ENCODE data around the gene CDK5RAP1.

CDK5RAP1 gene

DNA sequence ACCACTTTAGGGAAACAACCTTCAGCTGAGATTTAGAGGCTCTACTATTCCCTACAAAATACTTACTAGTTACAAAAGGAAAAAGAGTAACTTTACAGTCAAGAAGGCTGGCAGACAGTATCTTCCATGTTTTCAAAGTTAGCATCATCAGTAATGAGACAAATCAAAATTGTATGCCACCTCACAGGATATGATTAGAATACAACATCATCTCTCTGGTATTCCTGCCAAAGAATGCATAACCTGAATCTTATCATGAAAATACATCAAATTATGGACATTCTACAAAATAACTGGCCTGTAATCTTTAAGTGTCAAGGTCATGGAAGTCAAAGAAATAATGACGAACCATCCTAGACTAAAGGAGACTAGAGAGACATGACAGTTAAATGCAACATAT, 38.4 kb downstream of the CDK5RAP1 start:
- H3K4me3 ChIP-seq (ENCODE audit: control insufficient read depth, low read depth, low read length) = no peak overlapping the region
- TF ChIP-seq CTCF (conservative IDR thresholded peaks at IDR 0.05; ENCODE audit: control insufficient read depth, insufficient read depth, low read depth, low read length) = no peak
- no peak for DNase-seq (ENCODE audit: low read depth)

- no peak for TF ChIP-seq CTCF (conservative IDR thresholded peaks at IDR 0.05; ENCODE audit: control insufficient read depth, insufficient read depth, low read depth, low read length)
Observed at GRCh38 chr20:33359399-33360261, 41.7 kb downstream of the CDK5RAP1 start.

DNA sequence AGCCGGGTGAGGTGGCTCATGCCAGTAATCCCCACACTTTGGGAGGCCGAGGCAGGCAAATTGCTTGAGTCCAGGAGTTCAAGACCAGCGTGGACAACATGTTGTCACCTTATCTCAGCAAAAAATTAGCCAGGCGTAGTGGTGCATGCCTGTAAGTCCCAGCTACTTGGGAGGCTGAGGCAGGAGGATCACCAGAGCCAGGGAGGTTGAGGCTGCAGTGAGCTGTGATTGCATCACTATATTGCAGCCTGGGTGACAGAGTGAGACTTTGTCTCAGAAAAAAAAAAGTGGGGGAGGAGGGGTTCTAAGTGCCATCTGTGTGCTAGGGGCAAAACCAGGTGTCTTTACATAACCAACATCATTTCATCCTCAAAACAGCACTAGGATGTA, 48.3 kb downstream of the CDK5RAP1 start:
- no peak for TF ChIP-seq CTCF (conservative IDR thresholded peaks at IDR 0.05; ENCODE audit: control insufficient read depth, insufficient read depth, low read depth, low read length)
- H3K4me3 ChIP-seq (ENCODE audit: control insufficient read depth, low read depth, low read length) = no peak overlapping the region
- DNase-seq (ENCODE audit: low read depth) = no peak

More at GRCh38 chr20:33359399-33360261, 41.7 kb downstream of the CDK5RAP1 start:
- no peak for DNase-seq (ENCODE audit: low read depth)
- H3K4me3 ChIP-seq (ENCODE audit: control insufficient read depth, low read depth, low read length) = no peak overlapping the region

DNA sequence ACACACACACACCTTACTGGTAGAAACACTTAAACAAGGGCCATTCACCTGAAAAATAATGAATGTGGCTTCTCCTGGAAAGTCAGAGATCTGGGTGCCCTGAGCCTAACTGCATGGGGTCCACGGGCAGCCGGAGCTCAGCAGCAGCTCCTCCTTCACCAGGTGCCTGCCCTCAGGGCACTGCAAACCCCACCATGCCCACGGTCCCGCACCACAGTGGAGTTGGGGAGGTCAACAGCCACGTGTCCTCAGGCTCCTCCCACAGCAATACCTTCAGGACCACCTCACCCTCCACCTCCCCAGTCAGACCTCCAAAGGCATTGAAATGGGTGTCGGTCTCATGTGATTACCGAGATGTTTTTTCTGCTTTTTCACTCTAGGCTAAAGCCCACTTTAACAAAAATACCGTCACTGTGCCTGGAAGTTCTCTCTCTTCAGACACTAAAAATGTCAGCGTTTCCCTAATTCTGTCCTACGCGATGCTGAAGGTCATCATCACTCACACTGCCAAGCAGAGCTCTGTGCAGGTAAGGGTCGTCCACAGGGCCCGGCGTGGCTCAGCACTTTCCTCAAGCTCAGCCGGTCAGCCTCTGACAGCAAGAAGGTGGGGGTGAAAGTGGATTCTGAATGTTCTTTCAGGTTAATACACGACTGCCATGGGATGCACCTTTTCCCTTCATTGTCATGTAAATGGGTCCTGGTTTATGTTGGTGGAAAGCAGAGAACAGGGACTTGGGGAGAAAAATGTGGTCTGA, 48.9 kb downstream of the CDK5RAP1 start:
- no peak for TF ChIP-seq CTCF (conservative IDR thresholded peaks at IDR 0.05; ENCODE audit: control insufficient read depth, insufficient read depth, low read depth, low read length)
- H3K4me3 ChIP-seq (ENCODE audit: control insufficient read depth, low read depth, low read length) = no peak overlapping the region
- no peak for DNase-seq (ENCODE audit: low read depth)

DNA sequence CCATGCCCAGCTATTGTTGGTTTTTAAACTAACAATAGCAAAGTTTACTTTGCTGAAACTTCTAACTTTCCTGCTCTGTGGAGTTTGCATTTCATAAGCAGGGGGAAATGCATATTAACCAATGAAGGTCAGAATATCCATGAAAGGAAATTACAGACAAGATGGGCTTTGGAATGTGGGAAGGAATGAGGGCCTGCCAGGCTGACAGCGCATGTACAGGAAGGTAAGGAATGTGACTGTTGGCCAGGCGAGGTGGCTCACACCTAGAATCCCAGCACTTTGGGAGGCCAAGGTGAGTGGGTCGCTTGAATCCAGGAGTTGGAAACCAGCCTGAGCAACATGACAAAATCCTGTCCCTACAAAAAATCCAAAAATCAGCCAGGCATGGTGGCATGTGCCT, 49.6 kb downstream of the CDK5RAP1 start:
- TF ChIP-seq CTCF (conservative IDR thresholded peaks at IDR 0.05; ENCODE audit: control insufficient read depth, insufficient read depth, low read depth, low read length) = no peak
- no peak for DNase-seq (ENCODE audit: low read depth)
- no peak overlapping the region for H3K4me3 ChIP-seq (ENCODE audit: control insufficient read depth, low read depth, low read length)

DNA sequence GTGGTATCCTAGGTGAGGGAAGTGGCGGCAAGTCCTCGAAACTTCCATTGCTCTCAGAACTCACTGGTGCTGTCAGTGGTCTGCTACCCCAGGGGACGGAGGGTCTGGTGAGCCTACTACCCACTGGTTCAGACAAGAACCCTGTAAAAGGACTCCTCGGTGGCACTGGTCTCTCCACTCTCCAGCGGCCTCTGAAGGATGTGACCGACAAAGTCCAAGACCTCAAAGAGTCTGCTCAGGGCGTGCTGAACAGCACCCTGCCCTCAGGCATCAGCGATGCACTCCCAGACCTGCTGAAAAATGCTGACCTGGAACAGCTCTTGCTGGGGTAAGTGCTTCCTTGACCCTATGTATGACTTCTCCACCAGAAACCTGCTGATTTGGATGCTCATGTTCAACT, 51.8 kb downstream of the CDK5RAP1 start:
- no peak for TF ChIP-seq CTCF (conservative IDR thresholded peaks at IDR 0.05; ENCODE audit: control insufficient read depth, insufficient read depth, low read depth, low read length)
- no peak for DNase-seq (ENCODE audit: low read depth)
- no peak overlapping the region for H3K4me3 ChIP-seq (ENCODE audit: control insufficient read depth, low read depth, low read length)
